NT2/D1 (cell line): ENCODE data around the gene BGN.

ENCODE experiments used
- SUZ12 ChIP-seq: IDR thresholded peaks from 2 replicates; pipeline ENCODE4 v1.6.1; 2011; ENCODE audit not compliant: insufficient read length, insufficient read depth; ENCODE audit errors: extremely low read depth
- YY1 ChIP-seq: IDR thresholded peaks from 2 replicates; pipeline ENCODE4 v1.6.1; 2011; ENCODE audit not compliant: insufficient read length, insufficient read depth
- ZNF274 ChIP-seq: IDR thresholded peaks from 2 replicates; pipeline ENCODE4 v1.6.1; 2011; ENCODE audit warnings: mild to moderate bottlenecking, low read depth, low read length

GRCh38 chrX:153474718-153475117 is 20.1 kb upstream of the BGN start:
- TF ChIP-seq YY1 (no peak), SUZ12 (no peak), ZNF274 (no peak)
